GOT3 (cell line): ENCODE measurements around the gene PLPP1.
"Not testable (repeated sequence)": the region's sequence is repeated elsewhere in the genome, so short reads cannot be mapped to it uniquely, and the experiment has no call there.

Source experiments
- DNase-seq: peaks from one replicate; lab custom pipeline; 2025; ENCODE audit warnings: mixed read lengths; lab: John Stamatoyannopoulos, UW

The PLPP1 gene

DNA sequence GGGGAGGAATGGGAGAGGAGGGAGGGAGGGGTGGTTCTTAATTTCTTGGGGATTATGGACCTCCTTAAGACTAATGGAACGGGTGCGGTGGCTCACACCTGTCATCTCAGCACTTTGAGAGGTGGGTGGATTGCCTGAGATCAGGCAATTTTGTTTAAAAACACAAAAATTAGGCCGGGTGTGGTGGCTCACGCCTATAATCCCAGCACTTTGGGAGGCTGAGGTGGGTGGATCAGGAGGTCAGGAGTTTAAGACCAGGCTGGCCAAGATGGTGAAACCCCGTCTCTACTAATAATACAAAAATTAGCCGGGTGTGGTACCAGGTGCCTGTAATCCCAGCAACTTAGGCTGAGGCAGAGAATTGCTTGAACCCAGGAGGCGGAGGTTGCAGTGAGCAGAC, 30.8 kb downstream of the PLPP1 start:
- DNase-seq = not testable (repeated sequence)

DNA sequence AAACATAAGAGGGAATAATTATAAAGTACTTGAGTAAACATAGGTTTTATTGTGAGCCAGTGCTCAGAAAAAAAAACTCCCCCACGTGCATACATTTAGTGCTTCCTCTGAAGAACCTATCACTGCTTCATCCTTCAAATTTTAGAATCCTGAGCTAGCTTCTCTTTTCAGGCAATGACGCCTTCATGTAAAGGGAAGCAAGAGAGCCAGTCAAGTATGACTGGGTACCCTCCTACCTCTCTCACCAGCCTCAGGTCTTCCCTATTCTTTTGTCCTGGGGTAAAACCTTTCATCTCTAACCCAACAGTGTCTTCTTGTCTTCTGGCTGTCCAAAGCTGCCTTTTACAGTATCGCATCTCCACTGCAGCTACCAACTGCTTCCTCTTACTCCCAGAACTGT, 32.0 kb downstream of the PLPP1 start:
- DNase-seq = no peak

DNA sequence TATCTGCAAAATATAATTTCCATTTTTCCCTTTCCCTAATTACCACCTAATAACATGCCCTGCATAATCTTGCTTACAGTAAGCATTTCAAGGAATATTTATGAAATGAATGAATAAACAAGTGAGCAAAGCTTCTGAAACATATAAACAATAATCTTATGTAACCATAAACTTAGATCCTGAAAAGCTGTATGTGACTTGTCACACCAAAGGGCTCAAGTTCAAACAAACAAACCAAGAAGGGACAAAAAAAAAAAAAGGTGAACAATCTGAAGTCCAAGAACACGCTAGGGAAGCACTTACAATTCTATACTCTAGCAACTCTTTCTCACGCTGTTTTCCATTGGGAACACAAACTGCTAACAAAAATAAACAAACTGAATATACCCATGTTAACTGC, 36.3 kb downstream of the PLPP1 start:
- DNase-seq = no peak

DNA sequence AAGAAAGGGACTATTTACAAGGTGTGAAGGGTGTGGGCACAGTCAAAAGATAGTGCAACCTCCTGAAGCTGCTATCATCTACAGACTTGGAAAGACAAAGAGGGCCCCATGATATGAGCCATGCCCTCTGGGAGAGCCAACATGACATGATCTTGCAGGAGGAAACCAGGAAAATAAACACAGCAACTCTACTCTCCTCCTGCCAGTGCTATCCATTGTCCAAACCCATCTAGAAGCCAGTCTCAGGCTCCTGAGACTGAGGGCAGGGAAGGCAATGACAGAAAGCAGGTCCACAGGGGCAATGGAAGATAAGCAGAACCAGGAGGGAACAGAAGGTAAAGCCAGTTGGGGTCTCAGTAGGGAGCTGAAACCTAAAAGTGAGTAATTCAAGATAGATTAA, 37.1 kb downstream of the PLPP1 start:
- DNase-seq = no peak

DNA sequence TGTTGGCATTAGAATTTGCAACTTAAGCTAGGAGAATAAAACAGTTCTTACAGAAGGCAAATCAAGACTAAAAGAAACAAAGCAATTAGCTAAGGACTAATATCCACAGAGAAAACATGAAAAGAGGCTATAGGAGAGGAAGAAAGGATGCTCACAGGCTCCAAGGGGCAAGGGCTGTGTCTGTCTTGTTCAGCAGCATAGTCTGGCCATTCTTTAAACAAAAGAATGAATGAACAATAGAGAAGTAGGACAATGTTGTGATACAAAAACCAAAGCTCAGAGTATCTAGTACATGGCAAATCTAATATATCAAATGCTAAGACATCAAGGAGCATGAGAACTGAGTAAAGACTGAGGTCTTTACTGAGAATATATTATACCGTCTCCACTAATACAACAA, 39.5 kb downstream of the PLPP1 start:
- DNase-seq = no peak

DNA sequence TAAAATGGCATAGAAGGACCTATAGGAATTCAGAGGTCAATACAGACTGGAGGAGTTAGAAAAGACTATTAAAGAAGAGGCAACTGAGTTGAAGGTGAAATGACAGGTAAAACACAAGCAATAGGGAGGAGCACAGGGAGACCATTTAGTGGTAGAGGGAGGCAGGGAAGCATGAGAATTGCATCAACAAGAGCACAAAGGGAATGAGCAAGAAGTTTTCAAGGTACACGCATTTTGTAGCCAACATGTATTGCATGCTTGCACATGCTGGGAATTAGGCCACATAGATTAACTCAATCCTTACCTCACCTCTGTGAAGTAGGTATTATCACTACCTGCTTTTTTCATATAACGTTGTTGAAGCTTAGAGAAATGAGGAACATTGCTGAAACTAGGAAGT, 42.3 kb downstream of the PLPP1 start:
- DNase-seq = no peak

DNA sequence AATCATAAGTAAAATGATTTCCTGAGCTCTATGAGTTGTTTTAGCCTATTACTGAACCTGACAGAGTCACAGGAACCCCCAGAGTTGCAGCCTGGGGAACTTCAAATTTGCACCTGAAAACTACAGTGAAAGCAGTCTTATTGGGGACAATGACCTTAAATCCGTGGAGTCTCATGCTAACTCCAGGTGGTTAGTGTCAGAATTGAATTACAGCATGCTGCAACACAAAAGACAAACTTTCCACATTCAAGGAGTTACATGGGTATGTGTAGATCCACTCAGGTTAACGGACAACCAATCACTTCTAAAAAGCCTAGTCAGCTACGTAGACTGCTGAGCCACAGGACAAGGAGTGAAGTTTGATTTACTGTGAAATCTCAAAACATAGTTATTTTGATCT, 49.7 kb downstream of the PLPP1 start:
- DNase-seq = no peak

DNA sequence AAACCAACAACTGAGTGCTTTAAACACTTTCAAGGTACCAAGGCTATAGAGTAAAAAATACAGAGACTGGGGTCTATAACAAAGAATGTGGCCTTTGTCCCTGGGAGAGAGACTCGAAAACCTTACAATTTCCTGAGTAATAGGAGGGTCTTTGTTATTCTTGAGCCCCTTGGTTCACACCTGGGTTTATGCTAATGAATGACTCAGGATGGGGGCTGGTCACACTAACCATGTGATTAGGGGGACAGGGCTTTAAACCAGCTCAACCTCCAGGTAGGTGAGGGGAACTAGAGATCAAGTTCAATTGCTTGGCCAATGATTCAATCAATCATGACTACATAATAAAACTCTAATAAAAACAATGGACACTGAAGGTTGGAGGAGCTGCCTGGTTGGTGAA, 50.2 kb downstream of the PLPP1 start:
- DNase-seq = no peak

DNA sequence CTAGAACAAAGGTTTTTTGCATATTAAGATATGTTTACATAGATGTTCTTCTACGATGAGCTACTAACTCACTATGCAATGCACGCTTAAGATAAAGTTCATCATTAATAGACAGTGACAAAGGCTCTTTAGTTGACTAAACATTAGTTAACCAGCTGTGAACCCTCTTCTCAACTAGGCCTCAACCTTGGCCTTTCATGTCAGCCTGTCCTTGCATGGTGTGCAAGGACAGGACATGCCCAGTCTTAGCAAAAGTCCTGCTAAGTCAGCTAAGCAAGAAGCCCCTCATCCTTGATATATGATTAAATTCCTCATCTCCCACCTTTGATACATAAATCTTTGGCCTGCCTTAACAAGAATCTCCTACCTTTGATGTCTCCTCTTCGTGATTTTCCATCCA, 50.9 kb downstream of the PLPP1 start:
- DNase-seq = no peak

DNA sequence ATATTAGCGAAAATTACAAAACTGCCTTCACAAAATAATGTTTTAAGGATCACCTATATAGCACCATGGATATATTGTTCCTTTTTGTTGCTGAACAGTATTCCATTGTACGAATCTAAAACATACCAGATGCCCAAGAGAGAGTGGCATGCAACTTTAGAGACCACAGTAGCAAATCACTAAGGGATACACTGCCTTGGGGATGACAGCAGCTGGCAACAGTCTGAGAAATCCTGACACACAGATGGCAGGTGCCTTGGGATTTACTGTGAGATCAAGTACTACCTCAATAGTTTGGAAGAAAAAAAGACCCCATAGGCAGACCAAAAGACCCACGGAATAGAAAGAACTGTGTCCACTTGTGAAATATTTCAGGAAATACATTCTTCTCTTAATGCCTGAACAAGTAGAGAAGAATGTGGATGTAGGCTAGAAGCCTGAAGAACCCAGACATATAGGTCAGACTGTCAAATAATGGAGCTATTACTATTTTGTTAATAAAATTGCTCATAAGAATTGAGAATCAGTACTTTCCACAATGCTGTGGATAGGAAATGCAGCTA, 53.4 kb downstream of the PLPP1 start:
- DNase-seq = no peak

DNA sequence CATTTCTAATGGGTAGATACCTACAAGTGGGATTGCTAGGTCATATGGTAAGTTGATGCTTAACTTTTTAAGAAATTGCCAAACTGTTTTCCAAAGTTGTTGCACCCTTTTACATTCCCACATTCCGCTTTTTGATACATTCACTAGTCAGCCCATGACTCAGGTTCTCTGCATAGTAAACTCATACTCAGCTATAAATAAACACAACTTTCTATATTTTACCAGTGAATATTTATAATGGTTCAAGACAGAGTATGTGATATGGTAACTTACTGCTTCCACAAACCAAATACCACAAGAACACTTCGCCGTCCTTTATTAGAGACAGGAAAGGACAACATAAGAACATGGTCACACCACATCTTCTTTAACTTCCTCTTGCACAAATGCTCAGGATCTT, 54.0 kb downstream of the PLPP1 start:
- no peak for DNase-seq

DNA sequence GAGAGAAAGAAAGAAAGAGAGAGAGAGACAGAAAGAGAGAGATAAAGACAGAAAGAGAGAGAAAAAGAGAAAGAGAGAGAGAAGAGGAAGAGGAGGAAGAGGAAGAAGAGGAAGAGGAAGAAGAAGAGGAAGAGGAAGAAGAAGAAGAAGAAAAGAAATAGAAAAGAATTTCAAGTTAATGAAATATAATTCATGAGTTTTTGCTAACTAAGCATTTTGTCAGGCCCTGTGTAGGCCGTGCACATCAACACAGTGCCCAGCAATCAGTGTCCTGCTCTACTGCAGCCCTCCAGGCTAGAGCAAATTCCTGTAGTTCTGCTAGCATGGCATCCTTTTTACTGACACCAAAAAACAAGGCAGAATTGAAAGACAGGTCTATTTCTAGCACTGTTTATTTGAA, 62.1 kb downstream of the PLPP1 start:
- DNase-seq = no peak

DNA sequence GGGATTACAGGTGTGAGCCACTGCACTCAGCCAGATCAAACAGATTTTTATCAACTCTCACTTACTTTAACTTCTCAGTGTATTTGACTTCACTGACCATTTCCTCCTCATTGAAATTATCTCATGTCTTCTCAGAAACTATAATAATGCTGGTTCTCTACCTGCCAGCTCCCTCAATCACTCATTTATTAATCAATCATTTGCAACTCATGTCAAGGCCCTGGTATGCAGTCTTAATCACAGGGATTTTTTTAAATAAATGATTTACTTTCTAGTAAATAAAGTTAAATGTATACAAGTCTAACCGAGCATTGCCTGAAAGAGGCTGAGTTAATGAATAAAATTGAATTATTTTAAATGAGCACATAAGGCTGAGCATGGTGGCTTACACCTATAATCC, 63.3 kb downstream of the PLPP1 start:
- DNase-seq = no peak

DNA sequence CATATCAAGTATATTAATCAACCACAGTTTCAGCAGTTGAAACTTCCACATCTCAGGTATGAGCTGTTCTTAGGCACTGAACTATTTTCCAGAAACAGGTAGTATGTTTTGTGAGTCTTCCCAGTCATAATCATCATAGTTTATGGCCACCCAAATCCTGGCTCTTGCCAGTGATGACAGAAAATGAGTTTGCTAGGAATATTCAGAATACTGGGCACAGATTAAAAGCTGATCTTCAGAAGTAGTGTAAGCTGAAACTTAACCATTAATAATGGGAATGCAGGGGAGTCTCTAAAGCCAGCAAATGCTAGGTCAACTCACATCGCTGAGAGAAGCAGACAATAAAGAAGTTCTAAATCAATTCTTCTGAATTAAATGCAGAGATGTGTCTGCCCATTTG, 64.5 kb downstream of the PLPP1 start:
- DNase-seq = no peak

DNA sequence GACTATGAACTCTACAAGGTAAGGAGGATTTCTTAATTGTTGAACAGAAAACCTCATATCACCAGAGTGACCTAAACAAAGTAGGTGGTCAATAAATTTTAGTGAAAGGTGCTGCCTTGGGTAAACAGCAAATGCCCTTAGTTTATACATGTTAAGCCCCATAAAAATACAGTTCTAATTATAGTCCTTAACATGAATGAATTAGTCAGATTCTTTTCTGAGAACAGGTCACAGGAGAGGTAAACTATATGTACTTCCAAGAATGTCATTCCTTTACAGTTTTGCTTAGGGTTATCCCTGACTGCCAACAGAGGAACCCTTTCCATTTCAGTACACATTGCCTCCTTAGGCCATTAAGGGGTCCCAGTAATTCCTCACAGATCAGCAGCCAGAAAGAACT, 64.9 kb downstream of the PLPP1 start:
- no peak for DNase-seq

DNA sequence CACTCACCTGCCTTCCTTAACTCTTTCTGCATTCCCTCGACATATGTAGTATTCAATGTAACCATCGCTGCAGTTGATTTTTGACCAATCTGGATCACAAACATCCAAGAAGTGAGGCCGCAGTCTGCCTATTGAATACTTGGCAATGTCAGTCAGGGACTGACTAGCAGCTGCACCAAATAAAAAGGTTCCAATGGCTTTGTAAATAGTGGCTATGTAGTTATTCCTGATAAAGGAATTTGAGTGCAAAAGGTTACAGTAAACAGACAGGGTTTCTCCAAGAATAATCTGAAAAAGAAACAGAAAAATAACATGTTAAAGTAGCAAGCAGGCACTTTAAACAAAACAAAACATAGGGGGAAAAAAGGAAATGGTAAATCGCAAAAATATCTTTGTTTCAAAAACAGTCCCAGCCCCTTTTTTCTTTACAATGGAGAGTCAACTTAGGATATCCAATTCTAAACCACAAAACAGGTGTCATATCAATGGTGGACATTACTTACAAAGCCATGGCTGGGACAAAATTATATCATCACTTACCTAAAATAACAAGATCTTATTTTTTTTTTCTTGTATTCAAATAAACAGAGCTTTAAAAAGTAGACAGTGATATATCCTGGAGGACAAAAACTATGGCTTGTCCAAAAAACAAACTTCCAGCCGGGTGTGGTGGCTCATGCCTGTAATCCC, 66.8 kb downstream of the PLPP1 start:
- DNase-seq = no peak

DNA sequence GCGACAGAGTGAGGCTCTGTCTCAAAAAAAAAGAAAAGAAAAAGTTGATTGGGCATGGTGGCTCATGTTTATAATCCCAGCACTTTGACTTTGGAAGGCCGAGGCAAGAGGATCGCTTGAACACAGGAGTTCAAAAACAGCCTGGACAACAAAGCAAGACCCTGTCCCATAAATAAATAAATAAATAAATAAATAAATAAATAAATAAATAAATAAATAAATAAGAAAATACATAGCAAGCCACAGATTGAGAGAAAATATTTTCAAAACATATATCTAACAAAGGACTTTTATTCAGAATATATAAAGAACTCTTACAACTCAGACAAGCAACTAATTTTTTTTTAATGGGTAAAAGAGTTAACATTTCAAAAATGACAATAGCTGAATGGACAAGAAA, 71.2 kb downstream of the PLPP1 start:
- no peak for DNase-seq

DNA sequence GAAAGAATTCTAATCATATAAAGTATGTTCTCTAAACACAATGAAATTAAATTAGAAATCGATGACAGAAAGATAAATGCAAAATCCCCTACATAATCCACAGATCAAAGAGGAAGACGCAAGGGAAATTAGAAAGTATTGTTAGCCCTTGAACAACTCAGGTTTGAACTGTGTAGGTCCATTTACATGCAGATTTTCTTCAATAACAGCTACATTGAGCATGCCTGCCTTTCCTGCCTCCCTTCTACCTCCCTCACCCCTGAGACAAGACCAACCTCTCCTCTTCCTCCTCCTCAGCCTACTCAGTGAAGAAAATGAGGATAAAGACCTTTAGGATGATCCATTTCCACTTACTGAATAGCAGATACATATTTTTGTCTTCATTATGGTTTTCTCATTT, 75.2 kb downstream of the PLPP1 start:
- no peak for DNase-seq

DNA sequence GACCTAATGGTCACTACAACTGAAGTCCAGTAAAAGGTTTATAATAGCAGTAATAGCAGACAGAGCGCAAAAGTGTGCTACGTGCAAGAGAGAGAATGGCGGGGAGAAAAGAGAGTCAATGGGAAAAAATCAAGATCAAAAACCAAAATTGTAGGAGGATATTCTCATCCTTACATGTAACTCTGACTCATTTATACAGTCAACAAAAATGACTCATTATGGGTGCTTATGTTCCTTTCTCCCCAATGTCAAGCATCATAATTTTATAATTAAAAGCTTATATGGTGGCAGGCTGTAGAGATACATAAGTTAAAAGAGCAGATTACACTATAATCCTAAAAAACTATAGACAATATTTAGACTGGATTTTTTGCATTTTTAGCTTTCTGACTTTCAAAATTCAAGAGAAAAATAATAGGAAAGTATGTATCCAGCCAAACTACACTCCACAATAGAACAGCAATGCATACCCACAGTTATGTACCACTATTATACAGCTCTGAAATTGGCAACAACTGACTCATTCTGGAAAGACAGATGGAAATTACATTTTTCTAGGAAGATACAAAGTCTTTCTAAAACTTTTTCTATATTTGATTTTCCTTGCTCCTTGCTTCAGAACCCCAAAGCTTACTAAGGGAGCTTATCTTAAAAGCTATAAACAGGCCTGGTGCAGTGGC, 78.4 kb downstream of the PLPP1 start:
- DNase-seq = no peak

DNA sequence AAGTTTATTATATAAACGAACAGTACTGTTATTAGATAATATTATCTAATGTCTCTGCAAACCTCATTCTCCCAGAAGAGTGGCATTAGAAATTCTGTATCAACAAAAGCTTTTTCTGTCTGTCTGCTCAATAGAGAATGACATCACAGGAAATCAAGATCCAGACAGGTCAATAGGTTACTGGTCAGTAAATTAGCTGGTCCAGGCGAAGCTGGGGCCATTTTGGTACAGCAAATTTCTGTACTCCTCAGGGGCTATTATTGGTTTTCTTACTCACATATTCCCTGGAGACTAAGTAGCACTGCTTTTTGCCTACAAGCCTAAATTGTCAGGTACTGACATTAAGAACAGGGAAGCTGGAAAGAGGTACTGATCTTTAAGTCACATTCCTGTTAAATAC, 80.5 kb downstream of the PLPP1 start:
- DNase-seq = no peak

DNA sequence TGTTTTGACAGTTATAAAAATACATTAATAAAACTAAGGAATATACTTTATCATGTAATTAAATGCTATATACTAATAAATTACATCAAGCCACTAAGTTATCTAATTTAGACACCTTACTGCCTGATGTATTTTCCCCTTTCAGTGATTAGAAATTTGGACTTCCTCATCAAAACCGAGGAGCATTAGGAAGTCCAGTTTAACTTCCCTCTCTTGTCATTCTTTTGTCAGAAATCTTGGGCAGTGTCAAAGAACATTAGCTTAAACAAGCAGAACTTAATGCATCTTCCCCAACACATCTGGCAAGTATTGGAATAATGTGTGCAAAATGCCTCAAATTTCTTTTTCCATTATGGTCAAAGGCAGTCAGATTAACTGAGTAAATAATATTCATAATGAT, 81.6 kb downstream of the PLPP1 start:
- DNase-seq = no peak

DNA sequence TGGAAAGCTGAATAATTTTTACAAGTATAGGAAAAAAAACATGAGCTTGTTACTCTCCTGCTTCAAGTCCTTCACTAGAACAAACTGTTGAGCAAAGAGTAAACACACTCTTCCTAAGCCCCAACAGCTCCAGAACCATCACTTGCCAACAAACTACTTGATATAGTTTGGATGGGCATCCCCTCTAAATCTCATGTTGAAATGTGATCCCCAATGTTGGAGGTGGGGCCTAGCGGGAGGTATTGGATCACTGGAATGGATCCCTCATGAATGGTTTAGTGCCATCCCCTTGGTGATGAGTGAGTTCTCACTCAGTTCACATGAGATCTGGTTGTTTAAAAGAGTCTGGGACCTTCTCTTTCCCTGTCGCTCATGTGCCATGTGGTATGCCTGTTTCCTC, 82.8 kb downstream of the PLPP1 start:
- no peak for DNase-seq

DNA sequence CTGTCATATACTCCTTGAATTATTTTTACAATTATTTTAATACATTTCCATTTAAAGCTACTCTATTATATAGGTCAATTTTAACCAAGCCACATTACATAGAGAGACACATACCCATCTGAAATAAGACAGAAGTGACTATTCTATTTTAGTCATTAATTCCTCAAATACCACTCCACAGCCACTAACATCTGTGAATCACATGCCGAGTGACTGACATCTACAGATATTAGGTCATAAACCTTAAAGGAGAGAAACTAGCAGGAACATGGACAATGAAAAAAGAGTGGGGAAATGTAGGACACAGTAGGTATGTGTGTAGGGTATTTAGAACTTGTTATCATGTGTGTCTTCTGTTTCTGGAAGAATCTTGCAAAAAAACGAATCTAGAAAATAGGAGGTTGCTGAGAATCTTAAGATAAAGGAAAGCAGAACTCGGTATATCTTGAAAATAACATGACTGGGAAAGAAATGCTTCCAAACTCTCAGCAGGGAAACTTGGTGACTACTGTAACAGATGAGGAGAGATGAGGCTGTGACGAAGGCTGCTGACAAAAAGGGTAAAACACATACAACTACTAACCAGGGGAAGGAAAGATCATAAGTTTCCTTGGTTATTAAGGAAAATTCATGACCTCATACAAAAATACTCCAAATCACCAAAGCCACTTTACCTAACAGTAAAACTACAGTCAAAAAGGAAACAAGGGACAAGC, 84.6 kb downstream of the PLPP1 start:
- no peak for DNase-seq
